Neural progenitor cell (in vitro differentiated cells): ENCODE measurements around the gene GRID1.

Source experiments
- EZH2 ChIP-seq: fragments of 200-600 bp; sonication (generic); IDR thresholded peaks from 2 replicates; pipeline ENCODE4 v1.6.1; 2017; ENCODE audit warnings: antibody characterized with exemption, mild to moderate bottlenecking, moderate library complexity
- EZH2phosphoT487 ChIP-seq: fragments of 200-600 bp; sonication (generic); IDR thresholded peaks from 2 replicates; pipeline ENCODE4 v1.6.1; 2017; ENCODE audit warnings: antibody characterized with exemption
- TF ChIP-seq, protein P1 (sequence below): fragments of 200-600 bp; sonication (generic); IDR thresholded peaks from 2 replicates; pipeline ENCODE4 v1.5.1; 2017; ENCODE audit warnings: antibody characterized with exemption, mild to moderate bottlenecking

DNA sequence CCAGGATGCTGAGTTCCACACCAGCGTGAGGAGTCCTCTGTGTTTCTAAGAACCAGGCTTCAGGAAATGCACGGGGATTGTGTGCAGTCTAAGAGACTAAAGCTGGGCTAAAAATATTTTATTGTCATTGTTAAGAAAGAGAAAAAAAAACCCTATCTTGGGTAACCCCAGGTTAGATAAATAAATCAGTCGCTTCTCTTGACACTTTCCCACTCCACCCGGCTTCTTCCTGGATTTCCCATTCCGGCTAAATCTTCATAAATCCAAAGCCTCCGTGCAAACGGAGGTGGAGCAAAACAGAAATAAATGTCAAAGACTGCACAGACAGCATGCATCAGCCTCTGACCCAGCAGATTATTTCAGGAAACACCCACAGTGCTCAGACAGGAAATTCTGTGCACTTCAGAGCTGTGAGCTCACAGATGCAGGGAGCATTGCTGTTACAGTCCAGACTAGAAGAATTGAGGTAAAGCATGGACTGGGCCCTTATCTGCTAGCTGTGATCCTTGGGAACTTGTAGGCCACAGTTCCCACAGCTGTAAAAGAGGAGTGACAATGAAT is 44.8 kb upstream of the GRID1 start:
- TF ChIP-seq, protein P1, sequence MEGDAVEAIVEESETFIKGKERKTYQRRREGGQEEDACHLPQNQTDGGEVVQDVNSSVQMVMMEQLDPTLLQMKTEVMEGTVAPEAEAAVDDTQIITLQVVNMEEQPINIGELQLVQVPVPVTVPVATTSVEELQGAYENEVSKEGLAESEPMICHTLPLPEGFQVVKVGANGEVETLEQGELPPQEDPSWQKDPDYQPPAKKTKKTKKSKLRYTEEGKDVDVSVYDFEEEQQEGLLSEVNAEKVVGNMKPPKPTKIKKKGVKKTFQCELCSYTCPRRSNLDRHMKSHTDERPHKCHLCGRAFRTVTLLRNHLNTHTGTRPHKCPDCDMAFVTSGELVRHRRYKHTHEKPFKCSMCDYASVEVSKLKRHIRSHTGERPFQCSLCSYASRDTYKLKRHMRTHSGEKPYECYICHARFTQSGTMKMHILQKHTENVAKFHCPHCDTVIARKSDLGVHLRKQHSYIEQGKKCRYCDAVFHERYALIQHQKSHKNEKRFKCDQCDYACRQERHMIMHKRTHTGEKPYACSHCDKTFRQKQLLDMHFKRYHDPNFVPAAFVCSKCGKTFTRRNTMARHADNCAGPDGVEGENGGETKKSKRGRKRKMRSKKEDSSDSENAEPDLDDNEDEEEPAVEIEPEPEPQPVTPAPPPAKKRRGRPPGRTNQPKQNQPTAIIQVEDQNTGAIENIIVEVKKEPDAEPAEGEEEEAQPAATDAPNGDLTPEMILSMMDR, result no peak
- TF ChIP-seq EZH2 (no peak), EZH2phosphoT487 (no peak)
